GM21367 (cell line): ENCODE measurements around the gene CCSER1.
A peak's percentile ranks its signal among the peaks of the same experiment; 100 is the strongest.

Source experiments
- ATAC-seq: cut with Tn5 transposase; IDR thresholded peaks from one replicate; pipeline ENCODE4 v1.9.1; 2021; ENCODE audit not compliant: unreplicated experiment

The CCSER1 gene

GRCh38 chr4:90127223-90127705, at the start of gene CCSER1:
TSS of gene CCSER1 (plus strand) at chr4:90127394.
- ATAC-seq, result peak; percentile 75

- ATAC-seq, result peak; percentile 66
Measured at GRCh38 chr4:90078440-90078839, 48.8 kb upstream of the CCSER1 start.

GRCh38 chr4:90080116-90080515, 47.1 kb upstream of the CCSER1 start:
- ATAC-seq, result no peak

- no peak for ATAC-seq
Measured at GRCh38 chr4:90081432-90082144, 45.6 kb upstream of the CCSER1 start.

- ATAC-seq, result no peak
Measured at GRCh38 chr4:90082449-90082848, 44.7 kb upstream of the CCSER1 start.

GRCh38 chr4:90084277-90084966, 42.8 kb upstream of the CCSER1 start:
- ATAC-seq, result no peak

- no peak for ATAC-seq
Measured at GRCh38 chr4:90084967-90085295, 42.3 kb upstream of the CCSER1 start.

GRCh38 chr4:90093526-90093925, 33.7 kb upstream of the CCSER1 start:
- ATAC-seq, result no peak

- ATAC-seq, result no peak
Measured at GRCh38 chr4:90095000-90095399, 32.2 kb upstream of the CCSER1 start.

GRCh38 chr4:90099812-90100211, 27.4 kb upstream of the CCSER1 start:
- ATAC-seq, result peak; percentile 62

GRCh38 chr4:90103991-90104390, 23.2 kb upstream of the CCSER1 start:
- no peak for ATAC-seq

- ATAC-seq, result no peak
Measured at GRCh38 chr4:90105274-90105673, 21.9 kb upstream of the CCSER1 start.

- no peak for ATAC-seq
Measured at GRCh38 chr4:90112715-90113114, 14.5 kb upstream of the CCSER1 start.

GRCh38 chr4:90113881-90114457, 13.2 kb upstream of the CCSER1 start:
- no peak for ATAC-seq

GRCh38 chr4:90118527-90119195, 8.5 kb upstream of the CCSER1 start:
- peak; percentile 88 for ATAC-seq

- ATAC-seq, result no peak
Measured at GRCh38 chr4:90120037-90120436, 7.2 kb upstream of the CCSER1 start.

- ATAC-seq, result no peak
Measured at GRCh38 chr4:90120815-90121214, 6.4 kb upstream of the CCSER1 start.

GRCh38 chr4:90121676-90122354, 5.4 kb upstream of the CCSER1 start:
- ATAC-seq, result no peak

GRCh38 chr4:90122355-90122748, 4.8 kb upstream of the CCSER1 start:
- ATAC-seq, result no peak

GRCh38 chr4:90124276-90124675, 2.9 kb upstream of the CCSER1 start:
- ATAC-seq, result no peak

- ATAC-seq, result no peak
Measured at GRCh38 chr4:90126805-90127204, 389 bp upstream of the CCSER1 start.
